ENCODE data around the gene GDE1. TPM values are rescaled to one million over a fixed set of nuclear protein-coding genes. Genes with fewer than 3 reads are reported as not detected.

The GDE1 gene
- total RNA-seq, 1 donor from 2014 or later: 126 TPM

DNA sequence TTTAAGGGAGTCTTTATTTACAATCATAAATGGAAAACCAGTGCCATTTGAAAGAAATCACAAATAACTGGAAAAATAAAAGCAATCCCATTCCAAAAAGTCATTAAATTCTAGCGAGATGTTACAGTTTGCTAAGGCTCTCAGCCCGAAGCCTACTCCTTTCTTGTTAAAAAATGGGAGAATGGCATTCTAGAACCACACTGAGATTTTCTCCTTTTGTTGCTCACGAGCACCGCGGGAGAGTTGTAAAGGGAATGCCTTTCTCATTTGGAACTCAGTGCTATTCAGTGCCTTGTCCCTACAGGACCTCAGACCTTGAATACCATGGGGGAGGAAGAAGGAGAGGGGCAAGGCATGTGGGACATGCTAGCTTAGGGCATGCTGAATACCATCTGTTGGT, 36.3 kb downstream of the GDE1 start:
- Histone ChIP-seq H3K9me3 (replicated peaks) (no peaks in the 10 kb centered on the region), H3K36me3 (no peaks in the 10 kb centered on the region), H3K27ac (replicated peaks) (no peak overlapping the region), H3K4me1 (no peaks in the 10 kb centered on the region), H3K4me3 (no peak overlapping the region), H3K27me3 (ENCODE audit: low read depth) (no peaks in the 10 kb centered on the region)
- TF ChIP-seq CTCF (IDR thresholded peaks at IDR 0.05; ENCODE audit: borderline replicate concordance): no peak
- intact Hi-C loops (cut with micrococcal nuclease): no loop called here
- no peak for DNase-seq

DNA sequence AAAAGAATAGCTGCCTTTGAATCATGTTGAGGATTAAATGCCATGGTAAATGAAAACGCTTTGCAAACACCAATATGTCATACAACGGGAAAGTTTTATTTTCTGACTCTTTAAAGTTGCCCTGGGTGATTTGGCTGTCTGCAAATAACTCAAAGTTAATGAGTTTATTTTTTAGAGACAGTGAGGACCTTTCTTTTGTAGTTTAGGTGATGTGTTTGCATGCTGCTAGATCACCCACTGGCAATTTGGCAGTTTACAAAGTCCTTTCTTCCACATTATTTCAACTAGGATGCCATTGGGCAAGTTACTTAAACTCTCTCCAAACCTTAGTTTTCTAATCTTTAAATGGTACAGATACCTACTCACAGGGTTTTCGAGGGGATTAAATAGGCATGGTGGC, 37.8 kb downstream of the GDE1 start:
- H3K27ac ChIP-seq (replicated peaks): no peak overlapping the region
- no peaks in the 10 kb centered on the region for H3K36me3 ChIP-seq
- no peak for DNase-seq
- H3K9me3 ChIP-seq (replicated peaks): no peaks in the 10 kb centered on the region
- intact Hi-C loops (cut with micrococcal nuclease): no loop called here
- no peaks in the 10 kb centered on the region for H3K4me1 ChIP-seq
- H3K27me3 ChIP-seq (ENCODE audit: low read depth): peaks cover 3% of the 10 kb centered on the region
- no peak for TF ChIP-seq CTCF (IDR thresholded peaks at IDR 0.05; ENCODE audit: borderline replicate concordance)
- H3K4me3 ChIP-seq: no peak overlapping the region

- DNase-seq: no peak
- no peak for TF ChIP-seq CTCF (IDR thresholded peaks at IDR 0.05; ENCODE audit: borderline replicate concordance)
- Histone ChIP-seq H3K4me3 (no peak overlapping the region), H3K4me1 (no peaks in the 10 kb centered on the region), H3K27ac (replicated peaks) (no peak overlapping the region), H3K9me3 (replicated peaks) (no peaks in the 10 kb centered on the region), H3K36me3 (no peaks in the 10 kb centered on the region), H3K27me3 (ENCODE audit: low read depth) (peaks cover 16% of the 10 kb centered on the region)
- intact Hi-C loops (cut with micrococcal nuclease): no loop called here
Observed at GRCh38 chr16:19482291-19482690, 39.6 kb downstream of the GDE1 start.

DNA sequence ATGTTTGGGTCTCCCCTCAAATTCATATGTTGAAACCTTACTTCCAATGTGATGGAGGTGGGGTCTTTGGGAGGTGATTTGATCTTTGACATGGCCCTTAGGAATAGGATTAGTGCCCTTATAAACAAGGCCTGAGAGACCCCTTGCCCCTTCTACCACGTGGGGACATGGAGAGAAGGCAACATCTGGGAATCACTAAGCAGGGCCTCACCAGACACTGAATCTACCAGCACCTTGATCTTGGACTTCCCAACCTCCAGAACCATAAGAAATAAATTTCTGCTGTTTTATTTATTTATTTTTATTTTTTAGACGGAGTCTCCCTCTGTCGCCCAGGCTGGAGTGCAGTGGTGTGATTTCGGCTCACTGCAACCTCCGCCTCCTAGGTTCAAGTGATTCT, 40.1 kb downstream of the GDE1 start:
- no peak for TF ChIP-seq CTCF (IDR thresholded peaks at IDR 0.05; ENCODE audit: borderline replicate concordance)
- Histone ChIP-seq H3K4me3 (no peak overlapping the region), H3K27me3 (ENCODE audit: low read depth) (peaks cover 16% of the 10 kb centered on the region), H3K36me3 (no peaks in the 10 kb centered on the region), H3K9me3 (replicated peaks) (no peaks in the 10 kb centered on the region), H3K4me1 (no peaks in the 10 kb centered on the region), H3K27ac (replicated peaks) (no peak overlapping the region)
- intact Hi-C loops (cut with micrococcal nuclease): no loop called here
- no peak for DNase-seq

DNA sequence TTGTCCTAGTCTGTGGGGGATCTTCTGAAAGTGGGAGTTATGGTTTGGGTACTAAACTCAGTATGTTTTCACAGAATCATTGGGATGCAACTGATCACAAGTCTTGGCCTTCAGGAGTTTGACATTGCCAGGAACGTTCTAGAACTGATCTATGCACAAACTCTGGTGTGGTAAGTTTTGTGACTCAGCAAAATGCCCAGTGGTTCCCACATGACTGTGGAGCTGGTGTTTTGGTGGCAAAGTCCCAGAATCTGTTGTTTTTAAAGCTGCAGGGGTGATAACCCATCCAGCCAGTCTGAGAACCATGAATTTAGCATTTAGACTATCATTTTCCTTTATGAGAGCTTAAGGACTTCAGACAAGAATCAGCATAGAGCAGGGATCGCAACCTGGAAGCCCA, 40.6 kb downstream of the GDE1 start:
- no peaks in the 10 kb centered on the region for H3K4me1 ChIP-seq
- no peaks in the 10 kb centered on the region for H3K36me3 ChIP-seq
- H3K27me3 ChIP-seq (ENCODE audit: low read depth): peaks cover 16% of the 10 kb centered on the region
- DNase-seq: no peak
- no peak overlapping the region for H3K27ac ChIP-seq (replicated peaks)
- H3K4me3 ChIP-seq: no peak overlapping the region
- intact Hi-C loops (cut with micrococcal nuclease): no loop called here
- H3K9me3 ChIP-seq (replicated peaks): no peaks in the 10 kb centered on the region
- no peak for TF ChIP-seq CTCF (IDR thresholded peaks at IDR 0.05; ENCODE audit: borderline replicate concordance)

- Histone ChIP-seq H3K4me3 (no peak overlapping the region), H3K4me1 (no peaks in the 10 kb centered on the region), H3K27ac (replicated peaks) (no peak overlapping the region), H3K27me3 (ENCODE audit: low read depth) (peaks cover 16% of the 10 kb centered on the region), H3K36me3 (no peaks in the 10 kb centered on the region), H3K9me3 (replicated peaks) (no peaks in the 10 kb centered on the region)
- intact Hi-C loops (cut with micrococcal nuclease): no loop called here
- DNase-seq: no peak
- TF ChIP-seq CTCF (IDR thresholded peaks at IDR 0.05; ENCODE audit: borderline replicate concordance): no peak
Observed at GRCh38 chr16:19479302-19479721, 42.6 kb downstream of the GDE1 start.
